ENCODE data around the gene KRT86. TPM values are rescaled to one million over a fixed set of nuclear protein-coding genes. Genes with fewer than 3 reads are reported as not detected.
"Not testable (repeated sequence)": the region's sequence is repeated elsewhere in the genome, so short reads cannot be mapped to it uniquely, and the experiment has no call there.

The KRT86 gene
- total RNA-seq, 2 experiments from 2014 or later: not detected

DNA sequence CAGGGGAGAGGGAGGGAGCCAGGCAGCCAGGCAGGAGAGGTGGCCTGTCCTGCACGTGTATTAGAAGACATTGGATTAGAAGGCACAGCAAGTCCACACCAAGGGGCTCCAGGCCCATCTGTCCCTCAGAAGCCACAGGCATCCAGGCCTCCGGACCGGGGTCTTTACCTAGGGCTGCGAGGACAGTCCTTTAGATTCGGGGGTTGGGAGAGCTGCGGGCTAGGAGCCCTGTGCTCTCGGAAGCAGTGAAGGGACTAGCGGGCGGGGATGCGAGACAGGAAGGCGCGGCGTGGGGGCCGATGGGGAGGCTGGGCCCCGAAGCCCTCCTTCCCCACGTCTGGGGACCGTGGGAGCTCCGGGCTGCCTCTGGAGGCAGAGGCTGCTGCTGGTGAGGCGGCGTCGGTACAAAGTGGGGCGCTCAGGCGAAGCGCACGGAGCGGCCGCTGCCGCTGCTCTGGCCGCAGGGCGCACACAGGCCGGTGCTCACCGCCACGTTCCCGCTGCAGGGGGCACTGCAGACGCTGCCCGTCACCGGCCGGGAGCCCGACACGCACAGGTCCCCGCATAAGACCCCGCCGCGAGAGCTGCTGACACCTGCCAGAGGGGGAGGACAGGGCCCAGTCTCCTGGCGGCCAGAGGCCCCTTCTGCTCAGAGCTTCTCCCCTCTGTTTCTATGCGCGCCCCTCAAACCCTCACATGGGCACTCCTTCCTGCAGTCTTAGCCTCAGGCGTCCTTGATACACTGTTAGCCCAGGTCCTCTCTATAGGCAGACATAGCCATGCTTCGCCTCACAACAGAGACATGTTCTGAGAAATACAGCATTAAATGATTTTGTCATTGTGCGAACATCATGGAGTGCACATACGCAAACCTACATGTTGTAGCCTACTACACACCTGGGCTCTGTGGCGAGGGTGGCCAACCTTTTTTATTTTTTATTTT is 24.1 kb upstream of the KRT86 start:
- ChIA-PET POLR2A (no interaction called here), CTCF (no interaction called here)

DNA sequence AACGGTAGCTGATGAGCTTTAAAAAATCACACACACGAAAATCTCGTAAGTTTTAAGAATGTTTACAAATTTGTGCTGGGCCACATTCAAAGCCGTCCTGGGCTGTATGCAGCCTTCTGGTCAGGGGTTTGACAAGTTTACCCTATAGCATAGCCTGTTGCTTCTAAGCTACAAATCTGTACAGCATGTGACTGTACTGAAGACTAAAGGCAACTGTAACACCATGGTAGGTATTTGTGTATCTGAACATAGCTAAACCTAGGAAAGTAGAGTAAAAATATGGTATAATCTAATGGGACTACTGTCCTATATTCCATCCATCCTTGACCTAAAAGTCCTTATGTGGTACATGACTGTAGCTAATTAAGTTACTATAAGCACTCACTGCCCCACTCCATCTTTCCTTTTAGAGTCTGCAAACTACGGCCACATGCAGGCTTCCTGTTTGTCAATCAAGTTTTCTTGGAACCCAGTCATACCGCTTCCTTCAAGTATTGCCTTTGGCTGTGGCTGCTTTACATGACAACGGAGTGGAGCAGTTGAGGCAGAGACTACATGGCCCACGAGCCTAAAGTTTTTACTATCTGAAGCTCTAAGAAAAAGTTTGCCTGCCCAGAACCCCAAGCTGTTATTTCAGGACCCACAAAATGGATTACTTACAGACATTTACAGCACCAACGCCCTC is 22.9 kb upstream of the KRT86 start:
- POLR2A ChIA-PET: no interaction called here
- CTCF ChIA-PET: no interaction called here

DNA sequence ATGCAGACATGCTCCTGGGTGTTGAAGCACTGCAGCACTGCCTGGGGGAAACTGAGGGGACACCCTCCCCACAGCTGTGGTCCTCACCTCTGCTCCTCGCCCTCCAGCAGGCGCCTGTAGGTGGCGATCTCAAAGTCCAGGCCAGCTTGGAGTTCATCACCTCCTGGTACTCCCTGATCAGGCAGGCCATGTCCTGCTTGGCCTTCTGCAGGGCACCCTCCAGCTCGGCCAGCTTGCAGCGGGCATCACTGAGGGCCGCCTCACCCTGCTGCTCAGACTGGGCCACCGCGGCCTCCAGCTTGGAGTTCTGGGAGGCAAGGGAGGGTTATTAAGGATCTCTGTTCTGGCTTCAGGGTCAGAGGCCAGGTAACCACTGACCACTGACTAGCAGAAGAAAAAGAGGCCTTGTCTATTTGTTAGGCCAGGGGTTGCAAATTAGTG is 22.2 kb upstream of the KRT86 start:
- CTCF ChIA-PET: interaction anchor here (0.8 kb wide), 1 partner anchor 30 kb away, joined by 3 read pairs; no protein-coding TSS in a partner anchor
- POLR2A ChIA-PET: not testable (repeated sequence)

DNA sequence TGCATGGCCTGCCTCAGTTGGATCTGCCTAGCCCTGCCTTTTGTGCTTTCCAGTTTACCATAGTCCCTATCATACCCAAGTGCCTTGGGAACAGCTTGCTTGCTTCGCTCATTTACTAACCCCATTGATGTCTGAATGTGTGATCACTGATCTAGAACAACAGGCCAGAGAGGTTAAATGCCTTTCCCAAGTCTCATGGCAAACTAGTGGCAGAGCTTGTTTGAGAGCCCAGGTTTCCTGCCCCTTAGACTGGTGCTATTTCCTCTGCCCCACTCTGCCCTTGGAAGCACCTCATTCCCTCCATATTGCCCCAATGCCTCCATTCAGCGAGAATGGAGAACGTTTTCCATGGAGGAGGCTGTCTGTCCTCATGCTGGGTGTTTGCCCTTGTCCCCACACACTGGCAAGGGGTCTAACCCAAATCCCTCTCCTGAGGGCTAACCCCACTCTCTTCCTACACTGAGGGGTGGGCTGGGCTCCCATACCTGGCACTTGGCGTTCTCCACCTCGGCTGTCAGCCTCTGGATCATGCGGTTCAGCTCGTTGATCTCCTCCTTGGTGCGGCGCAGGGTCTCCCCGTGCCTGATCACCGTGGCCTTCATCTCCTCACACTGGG is 21.6 kb upstream of the KRT86 start:
- ChIA-PET CTCF (interaction anchor here (0.8 kb wide), 1 partner anchor 31 kb away, joined by 3 read pairs; no protein-coding TSS in a partner anchor), POLR2A (no interaction called here)

DNA sequence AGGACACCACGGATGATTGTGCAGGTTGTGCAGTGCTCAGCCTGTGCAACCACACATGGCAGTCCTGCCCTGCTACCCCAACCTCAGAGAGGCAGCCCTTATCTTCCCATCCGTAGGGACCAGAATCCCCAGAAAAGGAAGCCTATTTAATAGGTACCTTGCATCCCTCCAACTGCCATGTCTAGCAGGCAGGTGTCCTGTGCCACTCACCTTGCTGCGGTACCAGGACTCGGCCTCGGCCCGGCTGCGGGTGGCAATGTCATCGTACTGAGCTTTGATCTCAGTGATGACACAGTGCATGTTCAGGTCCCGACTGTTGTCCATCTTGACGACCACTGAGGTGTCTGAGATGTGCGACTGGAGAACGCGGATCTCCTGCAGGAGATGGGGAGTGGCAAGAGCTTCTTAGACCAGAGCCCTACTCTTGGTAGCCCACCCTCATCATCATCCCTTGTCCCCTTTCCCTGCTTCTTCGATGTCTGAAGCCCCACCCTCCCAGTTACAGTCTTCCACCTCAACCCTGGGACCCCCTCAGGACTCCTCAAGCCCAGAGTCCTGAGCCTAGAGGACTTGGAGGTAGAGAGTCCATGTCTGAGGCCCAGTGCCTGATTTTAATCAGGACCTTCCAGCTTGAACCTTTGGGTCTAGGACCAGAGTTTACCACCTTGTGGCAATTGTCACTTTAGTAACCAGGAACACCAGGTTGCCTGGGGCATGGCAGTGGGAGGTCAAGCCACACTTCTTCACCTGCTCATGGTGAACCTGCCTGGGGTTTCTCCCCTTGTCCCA is 20.9 kb upstream of the KRT86 start:
- POLR2A ChIA-PET: no interaction called here

DNA sequence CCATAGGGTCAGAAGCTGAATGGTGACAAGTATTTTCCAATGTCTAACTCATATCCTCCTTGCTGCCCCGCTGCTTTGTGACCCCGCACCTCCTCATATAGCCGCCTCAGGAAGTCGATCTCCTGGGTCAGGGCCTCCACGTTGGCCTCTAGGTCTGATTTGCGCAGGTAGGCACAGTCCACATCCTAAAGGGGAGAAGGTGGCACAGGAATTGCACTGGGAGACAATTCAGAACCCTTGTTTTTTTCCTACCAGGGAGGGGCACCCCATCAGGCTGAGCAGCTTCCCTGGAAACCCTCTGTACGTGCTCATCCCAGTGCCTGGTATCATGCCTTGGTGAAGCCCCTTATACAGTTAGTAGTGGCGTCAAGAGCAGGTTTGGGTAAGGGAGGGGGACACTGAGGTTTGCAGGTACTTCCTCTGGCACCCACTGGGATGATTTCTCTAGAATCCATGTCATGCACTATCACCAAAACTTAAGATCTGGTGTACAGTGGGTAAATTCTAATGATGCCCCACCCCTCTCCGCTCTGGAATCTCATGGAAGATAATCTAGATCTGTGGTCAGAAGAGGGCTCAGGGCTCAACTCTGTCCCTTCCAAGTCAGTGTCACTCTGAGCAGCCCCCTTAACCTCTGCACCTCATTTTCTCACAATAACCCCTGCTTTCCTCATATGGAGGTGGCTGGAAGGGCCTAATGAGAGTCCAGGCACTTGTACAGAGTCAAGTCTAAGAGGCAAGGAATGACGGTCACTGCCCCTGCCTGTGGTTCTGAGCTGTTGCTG is 20.1 kb upstream of the KRT86 start:
- ChIA-PET CTCF (interaction anchor here (1.2 kb wide), 1 partner anchor 13 kb away, joined by 3 read pairs; no protein-coding TSS in a partner anchor), POLR2A (no interaction called here)

More for the DNA sequence above, 20.9 kb upstream of the KRT86 start:
- CTCF ChIA-PET: no interaction called here

DNA sequence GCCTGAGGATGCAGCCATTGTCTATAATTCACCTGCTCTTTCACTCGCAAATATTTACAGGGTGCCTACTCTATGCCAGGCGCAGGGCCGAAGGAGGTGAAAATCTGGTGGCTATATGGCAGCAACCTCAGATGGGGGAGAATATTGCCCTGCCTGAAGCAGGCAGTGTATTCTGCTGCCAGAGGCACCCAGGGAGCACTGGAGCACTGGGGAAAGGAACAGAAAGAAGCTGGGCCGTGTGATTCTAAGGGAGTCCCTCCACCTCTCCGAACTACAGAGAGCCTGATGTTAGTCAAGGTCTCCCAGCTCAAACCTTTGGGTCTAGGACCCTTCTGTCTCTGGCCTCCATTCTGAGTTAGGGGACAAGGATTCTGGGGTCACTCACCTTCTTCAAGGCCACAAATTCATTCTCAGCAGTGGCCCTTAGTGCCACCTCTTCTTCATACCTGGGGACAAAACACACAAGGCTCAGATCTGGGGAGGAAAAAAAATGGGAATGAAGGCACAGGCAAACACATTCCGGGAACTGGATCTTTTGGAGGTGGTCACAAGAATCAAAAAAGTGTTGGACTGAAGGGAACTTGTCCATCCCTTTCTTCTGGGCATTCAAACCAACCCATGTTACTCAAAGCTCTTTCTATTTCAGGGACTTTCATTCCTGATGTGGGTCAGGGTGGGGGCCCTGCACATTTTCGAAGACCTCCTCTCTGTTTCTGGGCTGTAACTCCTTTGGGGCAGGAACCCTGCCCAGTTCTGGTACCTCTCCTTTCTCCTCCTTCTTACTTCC is 19.3 kb upstream of the KRT86 start:
- CTCF ChIA-PET: interaction anchor here (0.6 to 1.5 kb wide), 4 partner anchors 10 to 109 kb away, joined by 3 to 6 read pairs (median 3); no protein-coding TSS in a partner anchor
- POLR2A ChIA-PET: no interaction called here

DNA sequence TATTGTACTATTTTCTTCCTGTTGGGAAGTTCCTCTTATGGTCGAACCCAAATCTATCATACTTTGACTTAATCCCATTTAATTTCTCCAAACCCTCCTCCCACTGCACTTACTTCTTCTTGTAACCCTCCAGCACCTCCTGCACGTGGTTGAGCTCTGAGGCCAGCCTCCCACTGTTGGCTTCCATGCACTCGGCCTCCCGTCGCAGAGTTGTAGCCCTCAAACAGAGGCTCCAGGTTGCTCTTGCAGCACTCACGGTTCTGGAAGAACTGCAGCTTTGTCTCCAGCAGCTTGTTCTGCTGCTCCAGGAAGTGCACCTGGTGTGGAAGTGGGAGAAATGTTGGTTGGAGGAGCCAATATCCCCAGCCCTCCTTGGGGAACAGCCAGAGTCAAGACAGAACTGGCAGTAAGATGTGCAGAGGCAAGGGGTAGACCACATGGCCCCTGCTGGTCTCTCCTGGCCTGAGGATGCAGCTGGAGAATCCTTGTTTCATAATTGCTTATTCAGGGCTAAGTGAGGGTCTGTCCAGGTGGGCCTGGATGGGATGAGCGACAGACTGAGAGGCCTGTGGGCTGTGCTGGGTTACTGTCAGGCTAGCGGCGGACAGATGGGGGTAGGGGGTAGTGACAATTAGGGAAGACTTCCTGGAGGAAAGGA is 18.4 kb upstream of the KRT86 start:
- POLR2A ChIA-PET: no interaction called here
- CTCF ChIA-PET: interaction anchor here (0.6 to 1.5 kb wide), 4 partner anchors 9 to 109 kb away, joined by 3 to 6 read pairs (median 3); no protein-coding TSS in a partner anchor

DNA sequence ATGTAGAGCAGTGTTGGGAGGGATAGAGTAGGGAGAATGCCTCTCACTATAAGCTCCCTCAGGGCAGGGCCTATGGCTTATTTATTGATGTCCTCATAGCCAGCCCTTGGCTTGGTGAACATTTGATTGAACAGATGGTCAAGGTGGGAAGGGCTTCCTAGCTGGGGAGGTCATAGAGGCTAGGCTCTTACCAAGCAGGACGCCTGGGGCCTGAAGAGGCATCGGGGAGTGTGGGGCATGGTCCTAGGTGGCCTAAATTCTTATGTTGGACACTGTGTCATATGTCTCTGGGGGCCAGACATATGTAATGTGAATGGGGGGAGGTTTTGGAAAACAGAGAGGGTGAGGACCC is 17.9 kb upstream of the KRT86 start:
- ChIA-PET CTCF (interaction anchor here (1.4 to 1.5 kb wide), 3 partner anchors 9 to 33 kb away, joined by 3 to 6 read pairs (median 3); no protein-coding TSS in a partner anchor), POLR2A (no interaction called here)

DNA sequence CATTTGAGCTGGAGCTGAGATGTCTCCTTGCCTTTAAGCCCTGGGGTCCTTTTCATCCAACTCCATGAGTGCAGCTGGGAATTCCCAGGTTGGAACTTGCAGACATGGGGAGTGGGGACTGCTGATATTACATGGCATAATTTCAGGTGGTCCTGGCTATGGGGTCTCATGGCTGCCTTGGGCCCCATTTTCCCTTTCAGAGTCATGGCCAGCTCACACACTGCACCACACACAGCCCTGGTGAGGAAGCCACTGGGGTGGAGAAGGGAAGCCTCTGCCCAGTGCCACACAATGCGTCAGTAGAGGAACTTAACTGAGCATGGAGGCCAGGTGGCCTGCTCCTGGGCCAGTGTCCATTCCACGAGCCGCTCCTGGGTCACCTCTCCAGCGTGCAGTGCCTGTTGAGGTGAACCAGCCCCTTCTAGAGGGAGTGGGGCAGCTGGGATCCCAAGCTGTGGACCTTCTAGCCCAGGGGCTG is 17.3 kb upstream of the KRT86 start:
- CTCF ChIA-PET: interaction anchor here (1.4 to 1.5 kb wide), 3 partner anchors 8 to 33 kb away, joined by 3 to 6 read pairs (median 3); no protein-coding TSS in a partner anchor
- POLR2A ChIA-PET: no interaction called here

DNA sequence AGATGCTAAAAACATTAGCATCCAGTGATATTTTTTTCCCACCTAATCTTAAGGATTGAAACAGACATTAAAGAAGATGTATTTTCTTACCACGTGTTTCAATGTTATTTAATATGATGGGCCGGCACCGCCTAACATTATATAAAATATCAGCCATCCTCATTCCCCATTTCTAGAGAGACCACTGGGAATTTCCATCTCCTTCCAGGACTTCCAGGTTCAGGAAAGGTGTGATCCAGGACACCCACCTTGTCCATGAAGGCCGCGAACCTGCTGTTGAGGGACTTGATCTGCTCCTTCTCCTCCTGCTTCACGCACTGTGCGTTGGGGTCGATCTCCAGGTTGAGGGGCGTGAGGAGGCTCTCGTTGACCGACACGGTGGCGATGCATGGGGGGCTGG is 16.5 kb upstream of the KRT86 start:
- CTCF ChIA-PET: interaction anchor here (1.4 kb wide), 1 partner anchor 70 kb away, joined by 3 read pairs; no protein-coding TSS in a partner anchor
- POLR2A ChIA-PET: not testable (repeated sequence)

DNA sequence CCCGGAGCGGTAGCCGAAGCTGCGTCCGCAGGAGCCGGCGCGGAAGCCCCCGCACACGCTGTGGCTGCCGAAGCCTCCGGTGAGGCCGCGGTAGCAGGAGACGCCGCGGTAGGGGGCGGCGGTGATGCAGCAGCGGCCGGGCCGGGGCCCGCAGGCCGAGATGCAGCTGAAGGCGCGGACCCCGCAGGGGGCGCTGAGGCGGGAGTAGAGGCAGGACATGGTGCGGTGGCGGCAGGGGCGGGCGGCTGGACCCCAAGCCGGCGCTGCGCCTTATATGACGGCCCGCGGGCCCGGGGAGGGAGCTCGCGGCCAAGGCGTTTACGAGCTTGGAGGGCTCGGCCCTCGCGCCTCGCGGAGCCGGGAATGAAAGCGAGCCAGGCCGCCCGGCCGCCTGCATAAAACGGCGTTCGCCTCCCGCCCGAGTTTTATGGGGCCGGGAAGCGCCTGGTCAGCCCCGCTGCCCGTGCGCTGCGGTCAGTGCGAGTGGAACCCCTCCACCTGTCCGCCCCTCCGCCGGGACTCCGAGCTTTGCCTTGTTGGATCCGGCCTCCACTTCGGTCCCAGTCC is 16.0 kb upstream of the KRT86 start:
- ChIA-PET CTCF (interaction anchor here (0.6 to 1.4 kb wide), 2 partner anchors 20 to 69 kb away, joined by 3 read pairs; no protein-coding TSS in a partner anchor), POLR2A (no interaction called here)

DNA sequence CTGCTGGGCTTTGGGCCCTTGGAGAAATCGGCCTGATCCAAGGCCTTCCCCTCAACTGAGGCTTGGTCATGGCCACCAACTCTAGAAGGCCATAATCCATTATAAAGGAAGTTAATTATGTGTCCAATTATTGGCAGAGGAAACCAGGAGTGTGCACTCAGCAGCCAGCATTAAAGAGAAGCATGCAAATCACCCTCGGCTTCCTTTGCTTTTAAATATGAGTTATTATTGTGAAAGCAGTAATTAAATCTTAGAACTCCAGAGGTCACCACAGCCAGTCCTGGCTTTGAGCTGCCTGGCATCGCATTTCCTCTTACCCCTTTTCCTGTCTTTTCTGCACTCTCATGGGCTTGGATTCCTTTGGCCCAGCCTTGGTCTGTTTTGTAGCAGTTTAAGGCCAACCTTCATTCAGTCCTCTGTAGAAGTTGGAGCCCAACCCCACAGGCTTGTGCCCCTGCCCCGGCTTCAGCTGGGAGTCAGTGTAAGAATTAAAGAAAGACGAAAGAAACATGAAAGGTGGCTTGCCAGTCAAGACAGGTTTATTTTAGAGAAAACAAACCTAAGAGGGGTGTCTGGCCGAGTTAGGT is 14.7 kb upstream of the KRT86 start:
- POLR2A ChIA-PET: no interaction called here
- CTCF ChIA-PET: interaction anchor here (0.6 kb wide), 1 partner anchor 19 kb away, joined by 3 read pairs; no protein-coding TSS in a partner anchor

DNA sequence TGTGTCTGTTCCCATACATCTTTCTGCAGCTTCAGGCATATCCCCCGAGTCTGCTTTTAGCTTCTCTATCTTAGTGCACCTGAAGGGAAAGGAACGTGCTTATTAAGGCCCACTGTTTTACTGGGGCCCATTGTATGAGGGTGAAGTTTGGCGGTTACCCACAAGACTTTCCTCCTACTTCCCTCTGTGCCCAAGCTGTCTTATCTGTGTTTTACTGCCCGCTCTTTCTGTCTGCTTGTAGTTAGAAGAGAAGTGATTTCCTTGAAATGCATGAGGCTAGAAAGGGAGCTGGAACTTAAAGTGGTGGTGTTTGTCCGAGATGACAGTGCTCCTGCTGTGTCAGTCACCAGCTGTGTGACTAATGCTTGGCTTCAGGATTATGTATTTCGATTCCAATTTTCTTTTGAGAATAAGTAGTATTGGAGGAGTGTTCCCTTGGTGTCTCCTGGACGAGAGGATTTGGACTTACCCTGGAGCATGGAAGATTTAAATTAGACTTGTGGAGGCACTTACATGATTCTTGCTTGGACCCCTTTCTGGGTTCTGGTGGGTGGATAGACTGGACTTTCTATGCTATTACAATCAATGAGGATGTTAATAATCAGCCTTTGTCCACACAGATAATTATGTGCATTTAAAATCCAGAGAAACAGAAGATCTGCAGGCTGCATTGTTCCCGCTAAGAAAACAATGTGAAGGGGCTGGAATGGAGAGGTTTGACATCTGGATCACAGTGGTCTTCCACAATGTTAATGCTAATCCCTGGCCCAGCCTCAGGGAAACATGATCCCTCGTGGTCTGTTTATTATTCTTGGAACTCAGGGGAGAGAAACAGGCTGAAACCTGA is 13.9 kb upstream of the KRT86 start:
- CTCF ChIA-PET: no interaction called here
- POLR2A ChIA-PET: no interaction called here

DNA sequence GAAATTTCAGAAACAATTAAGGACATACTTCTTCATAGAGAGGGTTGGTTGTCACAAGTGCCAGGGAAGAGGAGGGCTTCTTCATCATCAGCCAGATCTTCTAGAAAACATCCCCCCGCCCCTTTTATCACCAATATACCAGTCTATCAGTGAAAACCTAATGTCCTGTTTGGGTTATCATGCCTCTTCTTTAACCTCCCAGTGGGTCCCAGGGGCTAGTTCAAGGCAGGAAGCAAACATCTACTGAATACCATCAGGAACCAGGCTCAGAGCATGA is 13.3 kb upstream of the KRT86 start:
- CTCF ChIA-PET: no interaction called here
- POLR2A ChIA-PET: no interaction called here

DNA sequence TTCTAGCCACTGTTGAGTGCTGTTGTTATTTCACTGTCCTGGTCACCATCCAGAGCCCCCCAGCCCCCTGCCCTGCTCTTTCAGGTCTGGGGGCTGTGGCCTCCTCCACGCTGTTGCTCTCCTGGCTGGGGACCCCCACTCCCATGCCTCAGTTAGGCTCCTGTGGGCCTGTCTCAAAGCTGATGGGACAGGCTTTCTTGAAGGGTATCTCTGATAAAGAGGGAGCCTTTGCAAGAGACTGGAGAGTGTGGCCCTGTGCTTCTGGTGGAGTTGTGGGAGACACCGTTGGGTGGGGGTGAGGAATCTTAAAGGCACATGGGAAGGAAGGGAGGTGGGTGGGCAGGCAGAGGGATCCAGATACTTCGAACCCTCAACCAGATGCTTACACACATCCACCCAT is 12.2 kb upstream of the KRT86 start:
- CTCF ChIA-PET: no interaction called here

More for the DNA sequence above, 12.2 kb upstream of the KRT86 start:
- POLR2A ChIA-PET: no interaction called here

All from activated CD8-positive, alpha-beta memory T cell treated with anti-CD3 and anti-CD28 coated beads for 36 hours (primary cell).